SK-N-SH (cell line): ENCODE measurements around the gene MAPT. TPM values are rescaled to one million over a fixed set of nuclear protein-coding genes. Genes with fewer than 3 reads are reported as not detected.

Experiments
- CTCF ChIA-PET: fragments of 300-600, 350-600 bp; formaldehyde crosslinking; extraction: SDS; loops from one replicate; lab custom pipeline; 2021; lab: Yijun Ruan, JAX
- POLR2A ChIA-PET: fragments of 350-600 bp; sonication (Branson Sonifier 250); formaldehyde crosslinking; extraction: SDS; loops from one replicate; lab custom pipeline; 2020; ENCODE audit warnings: antibody characterized with exemption, inconsistent platforms; lab: Yijun Ruan, JAX
- DNase-seq: peaks from one replicate; pipeline ENCODE4 v3.0.0; 2012
- H2AFZ ChIP-seq: fragments of 200-600 bp; sonication (generic); 2 replicates; pipeline ENCODE4 v1.8.1; 2016; ENCODE audit warnings: antibody characterized with exemption, mild to moderate bottlenecking, low read depth
- H3F3A ChIP-seq: fragments of 200-600 bp; sonication (generic); replicated peaks from 2 replicates; pipeline ENCODE3; 2016; ENCODE audit warnings: antibody characterized with exemption, mild to moderate bottlenecking; ENCODE audit not compliant: insufficient read depth
- H3K27ac ChIP-seq, 2 experiments: fragments of 200-500 bp in 1 of 2; fragments of 200-600 bp in 1 of 2; sonication (Bioruptor generic) in 1 of 2; sonication (generic), shearing (Covaris generic) in 1 of 2; 2 replicates each; pipeline versions ENCODE4 v1.5.1 to v1.6.1; 2014 to 2016; ENCODE audit warnings: low read depth in 2 of 2, inconsistent platforms in 1 of 2, low read length in 1 of 2, mild to moderate bottlenecking in 1 of 2, mixed read lengths in 1 of 2
- H3K27me3 ChIP-seq: fragments of 200-600 bp; sonication (generic), shearing (Covaris generic); 2 replicates; pipeline ENCODE4 v1.6.1; 2016; ENCODE audit warnings: mixed run types; ENCODE audit not compliant: insufficient read depth
- H3K36me3 ChIP-seq, 2 experiments: fragments of 200-500 bp in 1 of 2; fragments of 200-600 bp in 1 of 2; sonication (Bioruptor generic) in 1 of 2; sonication (generic) in 1 of 2; replicated peaks in 1 of 2; 2 replicates each; pipeline versions ENCODE3 to v1.5.1; 2014 to 2016; ENCODE audit warnings: low read length in 1 of 2, mild to moderate bottlenecking in 1 of 2; ENCODE audit not compliant: insufficient read depth in 2 of 2, control insufficient read depth in 1 of 2
- H3K4me1 ChIP-seq, 2 experiments: fragments of 200-500 bp in 1 of 2; fragments of 200-600 bp in 1 of 2; sonication (Bioruptor generic) in 1 of 2; sonication (generic), shearing (Covaris generic) in 1 of 2; 2 replicates each; pipeline versions ENCODE4 v1.5.1 to v1.6.1; 2014 to 2016; ENCODE audit warnings: low read depth in 1 of 2, low read length in 1 of 2, mixed run types in 1 of 2; ENCODE audit not compliant: insufficient read depth in 2 of 2, control insufficient read depth in 1 of 2
- H3K4me2 ChIP-seq: fragments of 200-600 bp; sonication (generic), shearing (Covaris generic); 2 replicates; pipeline ENCODE4 v1.6.1; 2017; ENCODE audit warnings: mixed run types
- H3K4me3 ChIP-seq, 2 experiments: fragments of 200-500 bp in 1 of 2; fragments of 200-600 bp in 1 of 2; sonication (Bioruptor generic) in 1 of 2; sonication (generic), shearing (Covaris generic) in 1 of 2; 2 replicates each; pipeline versions ENCODE4 v1.5.1 to v1.8.1; 2014 to 2016; ENCODE audit warnings: low read depth in 2 of 2, inconsistent platforms in 1 of 2, low read length in 1 of 2, mild to moderate bottlenecking in 1 of 2, mixed read lengths in 1 of 2, moderate library complexity in 1 of 2
- H3K79me2 ChIP-seq: fragments of 200-600 bp; sonication (generic); 2 replicates; pipeline ENCODE4 v1.8.1; 2017; ENCODE audit warnings: mild to moderate bottlenecking; ENCODE audit not compliant: insufficient read depth
- H3K9ac ChIP-seq: fragments of 200-600 bp; sonication (generic); 2 replicates; pipeline ENCODE4 v1.6.1; 2017; ENCODE audit warnings: mixed run types
- H3K9me2 ChIP-seq: fragments of 200-600 bp; sonication (generic); 2 replicates; pipeline ENCODE4 v1.6.1; 2017; ENCODE audit warnings: mixed run types
- H3K9me3 ChIP-seq: fragments of 200-600 bp; sonication (generic); 2 replicates; pipeline ENCODE4 v1.6.1; 2017; ENCODE audit warnings: mixed run types, mild to moderate bottlenecking, moderate library complexity
- H4K20me1 ChIP-seq: fragments of 200-600 bp; sonication (generic); 2 replicates; pipeline ENCODE4 v1.6.1; 2017; ENCODE audit warnings: mild to moderate bottlenecking, mixed run types; ENCODE audit not compliant: insufficient read depth
- CHD2 ChIP-seq: fragments of 150-350 bp; IDR thresholded peaks from 2 replicates; pipeline ENCODE4 v1.6.1; 2018; ENCODE audit warnings: low read length; ENCODE audit not compliant: partially characterized antibody
- CTCF ChIP-seq: fragments of 200-600 bp; sonication (generic); IDR thresholded peaks from 2 replicates; pipeline ENCODE4 v1.6.1; 2017; ENCODE audit warnings: antibody characterized with exemption, mild to moderate bottlenecking, moderate library complexity
- EZH2phosphoT487 ChIP-seq: fragments of 200-600 bp; sonication (generic); IDR thresholded peaks from 2 replicates; pipeline ENCODE4 v1.6.1; 2017; ENCODE audit warnings: low read depth, mixed run types, mild to moderate bottlenecking, antibody characterized with exemption, moderate library complexity, borderline replicate concordance
- FOXJ3 ChIP-seq: sonication (generic); formaldehyde crosslinking; IDR thresholded peaks from 2 replicates; pipeline ENCODE4 v1.5.1; 2020; ENCODE audit warnings: mild to moderate bottlenecking, missing genetic modification reagents
- JUND ChIP-seq: IDR thresholded peaks from 2 replicates; pipeline ENCODE4 v1.4.0; 2012
- NRF1 ChIP-seq: IDR thresholded peaks from 2 replicates; pipeline ENCODE4 v1.6.1; 2012; ENCODE audit warnings: low read depth, mild to moderate bottlenecking, low read length
- PBX3 ChIP-seq: IDR thresholded peaks from 2 replicates; pipeline ENCODE4; 2012
- REST ChIP-seq: IDR thresholded peaks from 2 replicates; pipeline ENCODE4 v1.6.1; 2012; ENCODE audit warnings: mild to moderate bottlenecking, low read depth, low read length, moderate library complexity
- SMC3 ChIP-seq: IDR thresholded peaks from 2 replicates; pipeline ENCODE4 v1.6.1; 2012; ENCODE audit warnings: low read depth, low read length, improper control_type of control experiment
- TAF1 ChIP-seq: IDR thresholded peaks from 2 replicates; pipeline ENCODE4 v1.6.1; 2012; ENCODE audit warnings: low read depth, mild to moderate bottlenecking, low read length, moderate library complexity, borderline replicate concordance
- WGBS: methylation state at CpG from one replicate; pipeline ENCODE4 v1.1.6; 2017; ENCODE audit warnings: low lambda C conversion rate; 5-methylcytosine and 5-hydroxymethylcytosine counted together
- polyA plus RNA-seq, 3 experiments: library from polyadenylated mRNA; depleted of rRNA; stranded (reverse); fragments of >200 nt; gene quantifications; 2 replicates each; pipeline ENCODE4 v1.2.3, GENCODE V29; 2012
- TF ChIP-seq, protein P1 (sequence below): IDR thresholded peaks from 2 replicates; pipeline ENCODE4 v1.4.0; 2012; ENCODE audit warnings: low read depth

Gene MAPT
- polyA plus RNA-seq, 1 of the 3 experiments (the other 2 are of a cell fraction), result 0.74 TPM

DNA sequence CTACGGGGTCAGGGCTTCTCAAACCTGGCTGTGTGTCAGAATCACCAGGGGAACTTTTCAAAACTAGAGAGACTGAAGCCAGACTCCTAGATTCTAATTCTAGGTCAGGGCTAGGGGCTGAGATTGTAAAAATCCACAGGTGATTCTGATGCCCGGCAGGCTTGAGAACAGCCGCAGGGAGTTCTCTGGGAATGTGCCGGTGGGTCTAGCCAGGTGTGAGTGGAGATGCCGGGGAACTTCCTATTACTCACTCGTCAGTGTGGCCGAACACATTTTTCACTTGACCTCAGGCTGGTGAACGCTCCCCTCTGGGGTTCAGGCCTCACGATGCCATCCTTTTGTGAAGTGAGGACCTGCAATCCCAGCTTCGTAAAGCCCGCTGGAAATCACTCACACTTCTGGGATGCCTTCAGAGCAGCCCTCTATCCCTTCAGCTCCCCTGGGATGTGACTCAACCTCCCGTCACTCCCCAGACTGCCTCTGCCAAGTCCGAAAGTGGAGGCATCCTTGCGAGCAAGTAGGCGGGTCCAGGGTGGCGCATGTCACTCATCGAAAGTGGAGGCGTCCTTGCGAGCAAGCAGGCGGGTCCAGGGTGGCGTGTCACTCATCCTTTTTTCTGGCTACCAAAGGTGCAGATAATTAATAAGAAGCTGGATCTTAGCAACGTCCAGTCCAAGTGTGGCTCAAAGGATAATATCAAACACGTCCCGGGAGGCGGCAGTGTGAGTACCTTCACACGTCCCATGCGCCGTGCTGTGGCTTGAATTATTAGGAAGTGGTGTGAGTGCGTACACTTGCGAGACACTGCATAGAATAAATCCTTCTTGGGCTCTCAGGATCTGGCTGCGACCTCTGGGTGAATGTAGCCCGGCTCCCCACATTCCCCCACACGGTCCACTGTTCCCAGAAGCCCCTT is 115.6 kb downstream of the MAPT start:
- no peaks in the 10 kb centered on the region for H3K27me3 ChIP-seq
- H2AFZ ChIP-seq, result no peak overlapping the region
- no peaks in the 10 kb centered on the region for H3K9me3 ChIP-seq
- no peak overlapping the region for H3K27ac ChIP-seq
- DNase-seq, result no peak
- CTCF ChIA-PET, result interaction anchor here (0.7 to 1.4 kb wide), 2 partner anchors 11 to 34 kb away, joined by 3 read pairs; partner anchors contain the start of gene STH
- H3F3A ChIP-seq, result no peaks in the 10 kb centered on the region
- no peak overlapping the region for H3K4me3 ChIP-seq
- POLR2A ChIA-PET, result no interaction called here
- no peaks in the 10 kb centered on the region for H4K20me1 ChIP-seq
- H3K36me3 ChIP-seq, result no peaks in the 10 kb centered on the region
- H3K9ac ChIP-seq, result no peak overlapping the region
- H3K4me2 ChIP-seq, result peak overlapping the region; percentile 26; the same call in 1 of the 2 replicates
- H3K4me1 ChIP-seq, result peaks cover 0 to 18% of the 10 kb centered on the region in 2 experiments; a peak in 1 of 4 replicates
- 78% methylated on average over 33 of the region's 33 CpGs for WGBS
- no peaks in the 10 kb centered on the region for H3K9me2 ChIP-seq
- no peaks in the 10 kb centered on the region for H3K79me2 ChIP-seq
- TF ChIP-seq TAF1 (no peak), SMC3 (no peak), CHD2 (no peak), EZH2phosphoT487 (no peak), PBX3 (peak; percentile 70), CTCF (no peak), FOXJ3 (CRISPR knock-in tag) (no peak)

DNA sequence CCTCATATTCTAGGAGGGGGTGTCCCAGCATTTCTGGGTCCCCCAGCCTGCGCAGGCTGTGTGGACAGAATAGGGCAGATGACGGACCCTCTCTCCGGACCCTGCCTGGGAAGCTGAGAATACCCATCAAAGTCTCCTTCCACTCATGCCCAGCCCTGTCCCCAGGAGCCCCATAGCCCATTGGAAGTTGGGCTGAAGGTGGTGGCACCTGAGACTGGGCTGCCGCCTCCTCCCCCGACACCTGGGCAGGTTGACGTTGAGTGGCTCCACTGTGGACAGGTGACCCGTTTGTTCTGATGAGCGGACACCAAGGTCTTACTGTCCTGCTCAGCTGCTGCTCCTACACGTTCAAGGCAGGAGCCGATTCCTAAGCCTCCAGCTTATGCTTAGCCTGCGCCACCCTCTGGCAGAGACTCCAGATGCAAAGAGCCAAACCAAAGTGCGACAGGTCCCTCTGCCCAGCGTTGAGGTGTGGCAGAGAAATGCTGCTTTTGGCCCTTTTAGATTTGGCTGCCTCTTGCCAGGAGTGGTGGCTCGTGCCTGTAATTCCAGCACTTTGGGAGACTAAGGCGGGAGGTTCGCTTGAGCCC is 116.3 kb downstream of the MAPT start:
- TF ChIP-seq EZH2phosphoT487, result no peak
- no peak for TF ChIP-seq REST
- no peak for TF ChIP-seq JUND
- TF ChIP-seq, protein P1, sequence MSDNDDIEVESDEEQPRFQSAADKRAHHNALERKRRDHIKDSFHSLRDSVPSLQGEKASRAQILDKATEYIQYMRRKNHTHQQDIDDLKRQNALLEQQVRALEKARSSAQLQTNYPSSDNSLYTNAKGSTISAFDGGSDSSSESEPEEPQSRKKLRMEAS, result no peak
- no peak for TF ChIP-seq NRF1
- Histone ChIP-seq H3K27ac (no peak overlapping the region), H3F3A (no peaks in the 10 kb centered on the region), H2AFZ (no peak overlapping the region), H3K27me3 (no peaks in the 10 kb centered on the region), H3K4me2 (no peak overlapping the region), H3K9ac (no peak overlapping the region), H3K4me1 (peaks cover 0 to 18% of the 10 kb centered on the region in 2 experiments; a peak in 1 of 4 replicates), H3K79me2 (no peaks in the 10 kb centered on the region), H3K36me3 (no peaks in the 10 kb centered on the region), H3K9me2 (no peaks in the 10 kb centered on the region), H3K4me3 (no peak overlapping the region), H4K20me1 (no peaks in the 10 kb centered on the region), H3K9me3 (no peaks in the 10 kb centered on the region)
- no peak for DNase-seq
- ChIA-PET POLR2A (no interaction called here), CTCF (interaction anchor here (0.7 kb wide), 1 partner anchor 12 kb away, joined by 3 read pairs; the partner anchor contains the start of gene STH)
- 72% methylated on average over 12 of the region's 16 CpGs for WGBS
